ENCODE measurements around the gene B3GALT6. TPM values are rescaled to one million over a fixed set of nuclear protein-coding genes. Genes with fewer than 3 reads are reported as not detected.

The B3GALT6 gene
- total RNA-seq, 1 donor from 2014 or later = 31.9 TPM

GRCh38 chr1:1210726-1211540, 21.1 kb upstream of the B3GALT6 start:
- H3K9me3 Mint-ChIP-seq (ENCODE audit: low read depth) = no peaks in the 10 kb centered on the region
- TF ChIP-seq CTCF (IDR thresholded peaks at IDR 0.05; ENCODE audit: unreplicated experiment) = no peak

GRCh38 chr1:1211541-1212441, 20.2 kb upstream of the B3GALT6 start:
- Mint-ChIP-seq H3K36me3 (ENCODE audit: insufficient read depth) (peaks cover 4% of the 10 kb centered on the region), H3K4me3 (ENCODE audit: low read depth) (no peak overlapping the region), H3K27ac (no peak overlapping the region), H3K27me3 (peaks cover 1% of the 10 kb centered on the region), H3K9me3 (ENCODE audit: low read depth) (no peaks in the 10 kb centered on the region), H3K4me1 (ENCODE audit: low read depth) (no peaks in the 10 kb centered on the region)
- no peak for DNase-seq (ENCODE audit: low spot score, unreplicated experiment)
- TF ChIP-seq CTCF (IDR thresholded peaks at IDR 0.05; ENCODE audit: unreplicated experiment) = no peak

More at GRCh38 chr1:1210726-1211540, 21.1 kb upstream of the B3GALT6 start:
- DNase-seq (ENCODE audit: low spot score, unreplicated experiment) = no peak
- Mint-ChIP-seq H3K36me3 (ENCODE audit: insufficient read depth) (no peaks in the 10 kb centered on the region), H3K4me3 (ENCODE audit: low read depth) (no peak overlapping the region), H3K27me3 (peaks cover 6% of the 10 kb centered on the region), H3K4me1 (ENCODE audit: low read depth) (no peaks in the 10 kb centered on the region), H3K27ac (no peak overlapping the region)

- no peak overlapping the region for H3K27ac Mint-ChIP-seq
- DNase-seq (ENCODE audit: low spot score, unreplicated experiment) = no peak
- H3K27me3 Mint-ChIP-seq = no peaks in the 10 kb centered on the region
- TF ChIP-seq CTCF (IDR thresholded peaks at IDR 0.05; ENCODE audit: unreplicated experiment) = no peak
- H3K9me3 Mint-ChIP-seq (ENCODE audit: low read depth) = no peaks in the 10 kb centered on the region
- H3K4me3 Mint-ChIP-seq (ENCODE audit: low read depth) = no peak overlapping the region
- no peaks in the 10 kb centered on the region for H3K4me1 Mint-ChIP-seq (ENCODE audit: low read depth)
- H3K36me3 Mint-ChIP-seq (ENCODE audit: insufficient read depth) = peaks cover 6% of the 10 kb centered on the region
Observed at GRCh38 chr1:1212780-1213344, 19.2 kb upstream of the B3GALT6 start.

GRCh38 chr1:1213345-1214265, 18.4 kb upstream of the B3GALT6 start, which contains the start of gene TNFRSF4:
TNFRSF4 (minus strand) TSS chr1:1214153; CDS start chr1:1214127, 26 bp downstream.
- no peak within 1 kb of the TSS for H3K27ac Mint-ChIP-seq
- no peak for TF ChIP-seq CTCF (IDR thresholded peaks at IDR 0.05; ENCODE audit: unreplicated experiment)
- DNase-seq (ENCODE audit: low spot score, unreplicated experiment) = no peak
- H3K4me3 Mint-ChIP-seq (ENCODE audit: low read depth) = no peak within 1 kb of the TSS
- H3K4me1 Mint-ChIP-seq (ENCODE audit: low read depth) = no peaks in the 10 kb centered on the region
- H3K36me3 Mint-ChIP-seq (ENCODE audit: insufficient read depth) = peaks cover 6% of the 10 kb centered on the region
- no peaks in the 10 kb centered on the region for H3K9me3 Mint-ChIP-seq (ENCODE audit: low read depth)
- no peaks in the 10 kb centered on the region for H3K27me3 Mint-ChIP-seq
